NCI-H446 (cell line): ENCODE results near the gene POLR1H.
A peak's percentile ranks its signal among the peaks of the same experiment; 100 is the strongest.
"Not testable (repeated sequence)": the region's sequence is repeated elsewhere in the genome, so short reads cannot be mapped to it uniquely, and the experiment has no call there.

ENCODE experiments used
- DNase-seq, 2 experiments: peaks; one replicate each; lab custom pipeline; 2025; lab: John Stamatoyannopoulos, UW

The POLR1H gene

GRCh38 chr6:30061092-30061857, at the start of gene POLR1H:
POLR1H (plus strand) TSS chr6:30061265; CDS start chr6:30061525, 260 bp downstream.
- peak; percentile 91 to 98 for DNase-seq

- peak; percentile 5 to 42 for DNase-seq
Observed at GRCh38 chr6:30013291-30013922, 47.7 kb upstream of the POLR1H start.

- no peak for DNase-seq
Observed at GRCh38 chr6:30019819-30020218, 41.2 kb upstream of the POLR1H start.

- no peak for DNase-seq
Observed at GRCh38 chr6:30020626-30021025, 40.4 kb upstream of the POLR1H start.

- DNase-seq = no peak
Observed at GRCh38 chr6:30022189-30022588, 38.9 kb upstream of the POLR1H start.

- not testable (repeated sequence) for DNase-seq
Observed at GRCh38 chr6:30022712-30023111, 38.4 kb upstream of the POLR1H start.

GRCh38 chr6:30025186-30025585, 35.9 kb upstream of the POLR1H start:
- no peak for DNase-seq

GRCh38 chr6:30029588-30029987, 31.5 kb upstream of the POLR1H start:
- no peak for DNase-seq

- no peak for DNase-seq
Observed at GRCh38 chr6:30031381-30031780, 29.7 kb upstream of the POLR1H start.

- DNase-seq = not testable (repeated sequence)
Observed at GRCh38 chr6:30033440-30033839, 27.6 kb upstream of the POLR1H start.

GRCh38 chr6:30035784-30036183, 25.3 kb upstream of the POLR1H start:
- DNase-seq = no peak

GRCh38 chr6:30037182-30037788, 23.8 kb upstream of the POLR1H start:
- DNase-seq = peak in 1 of 2 experiments; percentile 20

- DNase-seq = no peak
Observed at GRCh38 chr6:30041221-30041620, 19.8 kb upstream of the POLR1H start.

- no peak for DNase-seq
Observed at GRCh38 chr6:30041821-30042220, 19.2 kb upstream of the POLR1H start.

- DNase-seq = no peak
Observed at GRCh38 chr6:30042476-30042875, 18.6 kb upstream of the POLR1H start.

- no peak for DNase-seq
Observed at GRCh38 chr6:30042914-30043313, 18.2 kb upstream of the POLR1H start.

- DNase-seq = no peak
Observed at GRCh38 chr6:30043744-30044143, 17.3 kb upstream of the POLR1H start.

- no peak for DNase-seq
Observed at GRCh38 chr6:30044630-30045029, 16.4 kb upstream of the POLR1H start.

- no peak for DNase-seq
Observed at GRCh38 chr6:30047220-30047619, 13.8 kb upstream of the POLR1H start.

- DNase-seq = no peak
Observed at GRCh38 chr6:30053682-30054081, 7.4 kb upstream of the POLR1H start.

GRCh38 chr6:30055513-30055912, 5.6 kb upstream of the POLR1H start:
- DNase-seq = no peak

GRCh38 chr6:30060606-30061091, 416 bp upstream of the POLR1H start:
- no peak for DNase-seq

- DNase-seq = no peak
Observed at GRCh38 chr6:30061858-30062458, 893 bp downstream of the POLR1H start.
